NCI-H460 (cell line): ENCODE data around the gene PEG3. TPM values are rescaled to one million over a fixed set of nuclear protein-coding genes. Genes with fewer than 3 reads are reported as not detected.

Source experiments
- DNase-seq: peaks from one replicate; pipeline ENCODE4 v3.0.0-alpha.2; 2016; ENCODE audit warnings: low read depth; ENCODE audit errors: extremely low read depth
- small RNA-seq, 2 experiments: library from RNA; depleted of rRNA; stranded (forward); fragments of <200 nt; gene quantifications; one replicate each; pipeline ENCODE3, GENCODE V24; 2014
- total RNA-seq: library from RNA; depleted of rRNA; stranded (reverse); fragments of >200 nt; shearing (Covaris generic); gene quantifications from 2 replicates; pipeline ENCODE4 v1.2.3, GENCODE V29; 2014; rRNA removed

The PEG3 gene
- total RNA-seq, 1 experiment from 2014 or later: 0.07 TPM

DNA sequence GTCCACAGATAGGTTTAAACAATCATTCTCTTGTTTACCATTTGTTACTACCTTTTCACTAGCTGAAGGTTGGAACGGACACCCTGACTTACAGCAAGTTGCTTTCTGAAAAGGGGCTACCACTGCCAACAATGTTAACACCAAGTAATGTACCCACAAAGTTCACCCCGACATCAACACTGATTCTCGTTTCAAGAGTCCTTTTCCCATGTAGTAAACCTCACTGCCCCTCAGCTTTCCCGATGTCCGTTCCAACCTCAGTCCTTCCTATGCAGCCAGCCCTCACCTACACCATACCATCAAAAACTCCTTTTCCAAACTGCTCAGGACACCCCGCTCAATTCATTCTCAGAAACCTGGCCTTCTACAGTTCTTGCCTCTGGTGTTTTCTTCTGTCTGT lies 29.0 kb downstream of the PEG3 start:
- no peak for DNase-seq

DNA sequence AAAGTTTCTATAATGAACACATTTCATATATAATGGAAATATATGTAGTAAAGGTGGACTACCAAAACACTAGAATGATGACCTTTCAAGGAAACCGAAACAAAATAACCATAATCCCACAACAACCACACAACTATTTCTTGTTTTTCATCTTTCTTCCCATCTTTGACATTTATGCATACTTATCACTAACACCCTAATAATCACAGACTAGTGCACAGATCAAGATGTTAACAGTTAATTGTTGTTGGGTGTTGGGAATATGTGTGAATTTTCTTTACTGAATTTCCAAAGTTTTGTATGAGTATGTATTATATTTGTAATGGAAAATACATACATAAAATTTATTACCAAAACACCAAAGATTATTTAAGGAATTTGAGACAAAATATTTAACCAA lies 30.3 kb downstream of the PEG3 start:
- DNase-seq: no peak

DNA sequence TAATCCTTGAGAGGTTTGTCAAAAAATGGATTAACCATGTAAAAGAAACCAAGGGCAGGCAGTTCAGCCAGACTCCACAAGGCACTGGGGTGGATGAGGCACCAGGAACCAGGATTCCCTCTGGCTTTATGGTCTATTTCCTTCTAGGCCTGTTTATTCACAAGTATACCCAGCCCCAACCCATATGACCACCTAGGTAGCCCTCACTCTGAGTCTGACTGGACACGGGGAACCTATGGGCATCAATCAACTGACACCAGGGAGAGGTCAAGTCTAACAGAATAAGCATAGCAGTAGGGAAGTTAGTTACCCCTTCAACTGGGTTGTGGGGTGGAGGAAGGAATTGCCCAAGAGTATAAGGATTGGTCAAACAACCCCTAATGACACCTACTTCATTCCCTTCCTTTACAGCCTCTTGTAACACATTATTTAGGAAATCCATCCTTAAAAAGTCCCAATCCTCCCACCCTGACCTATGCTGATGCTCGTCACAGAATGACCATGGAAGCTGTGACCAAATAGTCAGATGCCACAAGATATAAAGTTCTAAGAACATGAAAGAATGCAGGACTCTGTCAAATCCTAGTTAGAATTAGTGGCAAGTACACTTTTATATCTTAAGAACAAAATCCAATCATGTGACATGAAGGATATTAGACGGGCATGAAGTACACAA lies 31.7 kb downstream of the PEG3 start:
- DNase-seq: no peak

DNA sequence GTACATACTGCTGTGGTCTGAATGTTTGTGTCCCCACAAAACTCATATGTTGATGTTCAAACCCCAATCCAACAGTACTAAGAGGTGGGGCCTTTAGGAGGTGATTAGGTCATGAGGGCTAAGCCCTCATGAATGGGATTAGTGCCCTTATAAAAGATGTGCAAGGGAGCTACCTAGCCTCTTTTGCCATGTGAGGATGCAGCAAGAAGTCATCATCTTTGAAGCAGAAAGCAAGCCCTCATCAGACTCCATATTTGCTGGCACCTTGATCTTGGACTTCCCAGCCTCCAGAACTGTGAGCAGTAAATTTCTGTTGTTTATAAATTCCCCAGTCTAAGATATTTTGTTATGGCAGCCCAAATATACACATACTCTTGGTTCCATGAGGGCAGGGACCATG lies 33.9 kb downstream of the PEG3 start:
- DNase-seq: no peak

Small RNA genes within 50 kb of the gene (small RNA-seq; reads per million reads assigned to genes)
- 0 reads per million in 2 experiments for gene AC006115.2

Other genes with a start within 250 kb of the PEG3 start
- 4.5 and 5.0 TPM in 2 replicates for gene ZNF71, start 245.4 kb downstream of the PEG3 start, total RNA-seq
- gene SMIM17, start 197.6 kb downstream of the PEG3 start, total RNA-seq: 0.20 and 0.40 TPM in 2 replicates
- gene ZNF835, start 169.0 kb downstream of the PEG3 start, total RNA-seq: not detected in 2 replicates
- gene ZIM2, start within 50 bp of the PEG3 start, total RNA-seq: not detected in 2 replicates